NCI-H524 (cell line): Measurements from ENCODE around the gene ELAVL3.

ENCODE experiments used
- DNase-seq, 2 experiments: peaks; one replicate each; lab custom pipeline; 2025; lab: John Stamatoyannopoulos, UW

ELAVL3 gene

GRCh38 chr19:11480715-11481533 lies at the start of gene ELAVL3:
TSS of gene ELAVL3 (minus strand) at chr19:11481046. CDS start at chr19:11480608, 438 bp downstream.
- peak; percentile 60 to 78 for DNase-seq

DNA sequence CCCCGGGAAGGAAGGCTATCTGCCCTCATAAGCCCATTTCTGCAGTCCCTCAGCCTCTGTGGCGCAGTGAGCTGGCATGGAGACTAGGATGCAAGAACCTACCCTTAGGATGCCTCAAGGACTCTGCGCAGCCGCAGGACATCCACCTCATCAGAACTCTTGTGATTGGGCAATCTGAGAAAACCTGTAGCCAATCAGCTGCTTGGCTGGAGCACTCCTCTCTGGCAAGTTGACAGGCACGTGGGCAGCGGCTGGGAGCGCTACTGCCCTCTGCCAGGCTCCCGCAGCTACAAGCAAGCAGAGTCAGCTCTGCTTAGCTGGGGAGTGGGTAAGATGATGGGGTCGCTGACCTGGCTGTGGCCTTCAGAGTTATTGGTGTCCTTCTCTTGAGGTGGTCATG lies 49.6 kb upstream of the ELAVL3 start:
- DNase-seq, result peak; percentile 98 to 99

- DNase-seq, result peak; percentile 99
Measured at GRCh38 chr19:11528551-11529341, 47.9 kb upstream of the ELAVL3 start, which contains the start of gene ECSIT. TSS of gene ECSIT (minus strand) at chr19:11529134. CDS start at chr19:11519170, 9,964 bp downstream.

DNA sequence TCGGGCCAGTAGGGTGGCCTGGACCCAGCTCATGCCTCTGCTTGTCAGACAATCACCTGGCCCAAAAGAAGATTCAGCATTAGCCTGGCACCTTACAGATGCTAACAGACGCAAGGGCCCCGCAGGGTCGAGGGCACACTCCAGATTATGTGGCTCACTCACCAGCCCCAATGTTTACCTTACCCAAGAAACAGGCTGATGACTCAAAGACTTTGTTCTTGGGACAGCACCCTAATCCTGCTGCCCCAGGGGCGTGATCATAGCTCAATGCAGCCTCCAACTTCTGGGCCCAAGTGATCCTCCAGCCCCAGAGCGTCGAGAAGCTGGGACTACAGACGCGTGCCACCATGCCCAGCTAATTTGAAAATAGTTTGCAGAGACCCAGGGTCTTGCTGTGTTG lies 38.3 kb upstream of the ELAVL3 start:
- DNase-seq, result no peak

DNA sequence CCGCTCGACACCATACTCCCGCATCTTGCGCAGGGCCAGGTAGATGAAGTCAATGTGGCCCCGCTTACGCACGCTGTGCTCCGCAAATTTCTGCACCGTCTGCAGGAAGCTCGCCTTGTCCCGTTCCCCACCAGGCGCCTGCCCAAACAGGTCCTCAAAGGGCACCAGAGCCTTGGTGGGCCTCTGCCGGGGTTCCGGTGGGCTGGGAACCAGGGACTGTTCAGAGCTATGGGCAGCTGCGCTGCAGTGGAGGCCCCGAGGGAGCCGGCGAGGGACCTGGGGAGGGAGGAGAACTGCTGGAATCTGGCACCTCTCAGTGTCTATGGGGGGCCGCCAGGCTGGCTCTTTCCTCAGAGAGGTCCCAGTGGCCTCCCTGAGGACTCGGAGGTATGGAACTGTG lies 33.1 kb upstream of the ELAVL3 start:
- no peak for DNase-seq

DNA sequence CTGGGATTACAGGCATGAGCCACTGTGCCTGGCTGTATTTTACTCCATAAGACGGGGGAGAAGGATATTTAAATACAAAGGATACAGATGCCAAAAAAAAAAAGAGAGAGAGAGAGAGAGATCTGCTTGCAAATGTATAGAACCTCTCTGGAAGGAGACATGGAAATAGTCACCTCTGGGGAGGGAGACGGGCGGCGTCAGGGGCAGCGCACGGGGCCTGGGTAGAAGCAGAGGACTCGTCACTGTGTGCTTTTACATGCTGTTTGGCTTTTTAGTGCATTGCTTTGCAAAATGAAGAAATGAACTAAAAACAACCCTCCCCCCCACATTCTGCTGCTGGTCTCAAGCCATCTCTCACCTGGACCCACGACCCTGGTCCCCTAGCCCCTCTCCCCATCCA lies 29.6 kb upstream of the ELAVL3 start:
- no peak for DNase-seq

- DNase-seq, result no peak
Measured at GRCh38 chr19:11507370-11508078, 26.7 kb upstream of the ELAVL3 start.

- no peak for DNase-seq
Measured at GRCh38 chr19:11506967-11507366, 26.1 kb upstream of the ELAVL3 start.

GRCh38 chr19:11506101-11506555 lies 25.3 kb upstream of the ELAVL3 start:
- DNase-seq, result peak in 1 of 2 experiments; percentile 43

DNA sequence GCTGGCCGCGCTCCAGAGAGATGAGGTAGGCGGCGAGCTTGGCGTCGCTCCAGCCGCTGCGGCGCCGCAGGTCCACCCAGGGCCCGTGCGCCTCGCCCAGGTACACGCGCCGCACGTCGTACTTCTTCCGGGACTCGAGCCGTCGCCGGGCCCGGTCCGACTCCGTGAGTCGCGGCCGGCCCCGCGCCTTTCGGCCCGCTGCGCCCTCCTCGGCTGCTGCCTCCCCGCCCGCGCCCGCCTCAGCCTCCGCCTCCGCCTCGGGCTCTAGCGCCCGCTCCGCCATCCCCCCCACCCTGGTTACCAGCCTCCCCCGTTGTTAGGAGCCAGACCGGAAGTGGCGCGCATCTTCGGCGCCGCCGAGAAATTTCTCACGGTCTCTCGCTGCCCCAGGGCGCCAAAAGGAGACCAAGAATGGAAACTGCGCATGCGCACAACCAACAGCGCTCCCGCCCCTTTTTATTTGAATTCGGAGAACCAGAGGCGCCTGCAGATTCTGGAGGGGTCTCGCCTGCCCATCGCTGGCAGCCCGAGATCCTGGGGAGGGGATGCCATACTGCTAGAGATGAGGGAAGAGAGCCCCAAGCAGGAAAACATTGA lies 24.8 kb upstream of the ELAVL3 start, which contains the start of gene ZNF653:
TSS of gene ZNF653 (minus strand) at position 336 of the 597 bp plus-strand sequence. CDS start at position 283, 53 bp downstream.
- peak; percentile 87 to 97 for DNase-seq

DNA sequence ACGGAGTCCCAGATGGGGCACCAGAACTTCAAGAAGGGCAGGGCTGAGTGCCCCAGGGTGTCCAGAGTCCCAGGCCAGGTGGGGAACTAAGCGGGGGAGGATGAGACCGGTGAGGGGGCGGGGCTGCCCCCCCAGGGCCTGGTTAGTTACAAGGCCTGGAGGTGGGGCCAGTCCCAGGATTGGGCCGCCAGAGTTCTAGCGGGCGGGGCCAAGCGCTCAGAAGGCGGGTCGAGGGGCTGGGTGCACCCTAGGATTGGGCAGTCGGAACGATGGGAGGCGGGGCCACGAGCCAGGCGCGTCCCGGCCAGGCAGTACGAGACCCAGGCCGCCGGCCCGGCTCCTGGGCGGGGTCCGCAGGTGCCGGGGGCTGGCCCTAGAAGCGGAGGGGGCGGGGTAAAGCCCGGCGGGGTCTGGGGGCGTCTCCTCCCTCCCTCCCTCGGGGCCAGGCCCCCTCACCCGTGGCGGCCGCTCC lies 24.2 kb upstream of the ELAVL3 start:
- peak; percentile 96 to 98 for DNase-seq

DNA sequence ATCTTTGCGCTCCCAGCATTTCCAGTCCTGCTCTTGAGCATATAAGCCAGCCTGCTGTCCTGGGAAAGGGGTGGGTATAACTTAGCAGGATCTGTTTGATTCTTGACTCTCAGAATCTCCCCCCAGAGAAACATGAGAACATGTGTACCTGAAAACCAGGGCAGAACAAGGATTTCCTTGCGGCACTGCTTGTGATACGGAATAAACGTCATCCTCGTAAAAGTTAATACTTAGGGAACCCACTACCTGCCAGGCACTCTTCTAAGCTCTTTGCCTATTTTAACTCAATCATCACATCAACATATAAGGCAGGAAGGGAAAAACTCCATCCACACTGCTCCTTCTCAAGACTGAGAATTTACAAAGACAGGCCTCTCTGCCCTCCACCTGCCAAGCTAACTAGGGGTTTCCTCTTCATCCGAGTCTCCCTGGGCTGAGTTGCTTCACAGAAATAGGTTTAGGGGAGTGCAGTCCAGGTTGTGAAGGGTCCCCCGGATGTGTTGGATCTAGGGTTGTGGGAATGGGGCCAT lies 23.7 kb upstream of the ELAVL3 start:
- DNase-seq, result no peak

- no peak for DNase-seq
Measured at GRCh38 chr19:11499890-11500420, 19.1 kb upstream of the ELAVL3 start.

- DNase-seq, result peak in 1 of 2 experiments; percentile 6
Measured at GRCh38 chr19:11499220-11499726, 18.4 kb upstream of the ELAVL3 start.

- DNase-seq, result peak in 1 of 2 experiments; percentile 54
Measured at GRCh38 chr19:11496391-11497163, 15.7 kb upstream of the ELAVL3 start.

DNA sequence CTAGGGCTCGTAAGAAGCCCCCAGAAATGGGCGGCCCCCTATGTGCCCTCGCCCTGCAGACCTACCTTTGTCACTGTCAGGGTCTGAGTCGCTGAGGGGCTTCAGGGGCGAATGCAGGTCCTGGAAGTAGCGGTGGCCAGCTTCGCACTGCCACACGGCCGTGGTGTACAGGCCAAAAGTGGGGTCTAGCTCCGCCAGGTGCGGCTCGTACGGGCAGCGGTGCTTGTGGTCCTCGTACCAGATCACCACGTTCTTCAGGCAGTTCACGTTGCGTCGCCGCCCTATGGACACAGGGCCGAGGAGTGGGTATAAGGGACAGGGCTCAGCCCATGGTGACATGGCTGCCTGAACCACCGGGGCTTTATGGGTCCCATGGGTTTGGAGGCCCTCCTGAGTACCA lies 15.0 kb upstream of the ELAVL3 start:
- DNase-seq, result no peak

- peak in 1 of 2 experiments; percentile 26 for DNase-seq
Measured at GRCh38 chr19:11495481-11495880, 14.6 kb upstream of the ELAVL3 start.

GRCh38 chr19:11494634-11495285 lies 13.9 kb upstream of the ELAVL3 start:
- peak in 1 of 2 experiments; percentile 28 for DNase-seq

DNA sequence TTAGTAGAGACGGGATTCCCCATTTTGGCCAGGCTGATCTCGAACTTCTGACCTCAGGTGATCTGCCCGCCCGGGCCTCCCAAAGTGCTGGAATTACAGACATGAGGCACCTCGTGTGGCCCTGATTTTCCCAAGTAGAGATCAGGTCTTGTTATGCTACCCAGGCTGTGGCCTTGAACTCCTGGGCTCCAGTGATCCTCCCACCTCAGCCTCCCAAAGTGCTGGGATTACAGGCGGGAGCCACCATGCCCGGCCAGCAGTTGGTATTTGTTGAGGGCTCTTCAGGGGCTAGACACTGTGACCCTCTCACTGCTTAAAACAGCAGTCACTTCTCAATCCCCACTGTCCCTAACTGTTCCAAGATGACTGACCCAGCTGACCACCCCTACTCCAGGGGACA lies 8.5 kb upstream of the ELAVL3 start:
- DNase-seq, result no peak
